ENCODE results near the gene ZIC4.

ZIC4 gene

GRCh38 chr3:147341727-147342126 lies 64.6 kb downstream of the ZIC4 start:
- DNase-seq = no peak

- no peak for DNase-seq
Measured at GRCh38 chr3:147336543-147337278, 69.6 kb downstream of the ZIC4 start.
